Peyer's patch (tissue), 4 donors: ENCODE measurements around the gene FOCAD. TPM values are rescaled to one million over a fixed set of nuclear protein-coding genes. Genes with fewer than 3 reads are reported as not detected.

ENCODE experiments used
- DNase-seq, 3 donors: peaks; one replicate each; pipeline ENCODE4 v3.0.0-alpha.2; 2017 to 2019
- H3K27ac ChIP-seq, 4 donors: fragments of 200-600 bp; sonication (generic); one replicate each; pipeline ENCODE4 v1.5.1; 2016 to 2019
- H3K27me3 ChIP-seq, 2 donors: fragments of 200-600 bp; sonication (generic); one replicate each; pipeline ENCODE4 v1.5.1; 2019
- H3K36me3 ChIP-seq, 3 donors: fragments of 200-600 bp; sonication (generic); one replicate each; pipeline ENCODE4 v1.5.1; 2016 to 2019
- H3K4me1 ChIP-seq, 4 donors: fragments of 200-600 bp; sonication (generic); one replicate each; pipeline ENCODE4 v1.5.1; 2016 to 2019
- H3K4me3 ChIP-seq, 4 donors: fragments of 200-600 bp; sonication (generic); 1 replicate in 3 of 4; 2 replicates in 1 of 4; pipeline ENCODE4 v1.5.1; 2016 to 2019; ENCODE audit warnings: mild to moderate bottlenecking in 1 of 4
- H3K9me3 ChIP-seq, 4 donors: fragments of 200-600 bp; sonication (generic); one replicate each; pipeline ENCODE4 v1.5.1; 2016 to 2019; ENCODE audit warnings: mild to moderate bottlenecking in 1 of 4
- POLR2A ChIP-seq, 2 donors: fragments of 450-650 bp; IDR thresholded peaks; one replicate each; pipeline ENCODE4 v1.5.1; 2017; ENCODE audit warnings: antibody characterized with exemption in 2 of 2, mild to moderate bottlenecking in 2 of 2, moderate library complexity in 2 of 2
- total RNA-seq, 4 donors: library from RNA; depleted of rRNA; stranded (reverse); fragments of >200 nt; gene quantifications; one replicate each; pipeline ENCODE4 v1.1.0, GENCODE V29; 2016
- TF ChIP-seq, protein P1 (sequence below), 6 experiments: fragments of 450-650 bp in 4 of 6; fragments of 200-600 bp in 2 of 6; sonication (generic) in 1 of 6; IDR thresholded peaks; one replicate each; pipeline ENCODE4 v1.5.1; 2017 to 2019; ENCODE audit warnings: antibody characterized with exemption in 6 of 6, mild to moderate bottlenecking in 3 of 6, moderate library complexity in 1 of 6

The FOCAD gene
- total RNA-seq, 4 donors from 2014 or later, result 19.4 to 42.1 (median 28.7) TPM

DNA sequence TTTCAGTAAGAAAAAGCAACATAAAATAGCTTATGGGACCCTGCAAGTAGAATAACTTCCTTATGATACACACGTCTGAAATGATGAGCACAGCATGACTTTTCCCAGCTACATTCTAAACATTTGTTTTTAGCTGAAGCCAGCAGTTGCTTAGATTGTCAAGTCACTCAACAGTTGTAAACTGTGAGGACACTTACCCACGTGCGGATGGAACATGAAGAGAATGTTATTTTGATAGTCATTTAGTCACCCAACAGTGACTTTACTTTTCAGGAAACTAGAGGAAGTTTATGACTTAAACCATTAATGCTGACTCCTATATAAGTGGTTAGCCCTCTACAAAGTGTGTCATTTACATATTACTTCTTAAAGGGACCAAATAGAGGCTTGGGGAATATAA, 344.4 kb downstream of the FOCAD start:
- TF ChIP-seq, protein P1, sequence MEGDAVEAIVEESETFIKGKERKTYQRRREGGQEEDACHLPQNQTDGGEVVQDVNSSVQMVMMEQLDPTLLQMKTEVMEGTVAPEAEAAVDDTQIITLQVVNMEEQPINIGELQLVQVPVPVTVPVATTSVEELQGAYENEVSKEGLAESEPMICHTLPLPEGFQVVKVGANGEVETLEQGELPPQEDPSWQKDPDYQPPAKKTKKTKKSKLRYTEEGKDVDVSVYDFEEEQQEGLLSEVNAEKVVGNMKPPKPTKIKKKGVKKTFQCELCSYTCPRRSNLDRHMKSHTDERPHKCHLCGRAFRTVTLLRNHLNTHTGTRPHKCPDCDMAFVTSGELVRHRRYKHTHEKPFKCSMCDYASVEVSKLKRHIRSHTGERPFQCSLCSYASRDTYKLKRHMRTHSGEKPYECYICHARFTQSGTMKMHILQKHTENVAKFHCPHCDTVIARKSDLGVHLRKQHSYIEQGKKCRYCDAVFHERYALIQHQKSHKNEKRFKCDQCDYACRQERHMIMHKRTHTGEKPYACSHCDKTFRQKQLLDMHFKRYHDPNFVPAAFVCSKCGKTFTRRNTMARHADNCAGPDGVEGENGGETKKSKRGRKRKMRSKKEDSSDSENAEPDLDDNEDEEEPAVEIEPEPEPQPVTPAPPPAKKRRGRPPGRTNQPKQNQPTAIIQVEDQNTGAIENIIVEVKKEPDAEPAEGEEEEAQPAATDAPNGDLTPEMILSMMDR (IDR thresholded peaks at IDR 0.05), result no peak
- TF ChIP-seq POLR2A (IDR thresholded peaks at IDR 0.05), result no peak
- H3K27me3 ChIP-seq, result no peaks in the 10 kb centered on the region
- DNase-seq, result no peak
- no peak overlapping the region for H3K4me3 ChIP-seq
- no peak overlapping the region for H3K27ac ChIP-seq
- H3K4me1 ChIP-seq, result peaks cover 0 to 10% (median 0%) of the 10 kb centered on the region in 4 donors
- no peaks in the 10 kb centered on the region for H3K9me3 ChIP-seq
- H3K36me3 ChIP-seq, result no peaks in the 10 kb centered on the region

DNA sequence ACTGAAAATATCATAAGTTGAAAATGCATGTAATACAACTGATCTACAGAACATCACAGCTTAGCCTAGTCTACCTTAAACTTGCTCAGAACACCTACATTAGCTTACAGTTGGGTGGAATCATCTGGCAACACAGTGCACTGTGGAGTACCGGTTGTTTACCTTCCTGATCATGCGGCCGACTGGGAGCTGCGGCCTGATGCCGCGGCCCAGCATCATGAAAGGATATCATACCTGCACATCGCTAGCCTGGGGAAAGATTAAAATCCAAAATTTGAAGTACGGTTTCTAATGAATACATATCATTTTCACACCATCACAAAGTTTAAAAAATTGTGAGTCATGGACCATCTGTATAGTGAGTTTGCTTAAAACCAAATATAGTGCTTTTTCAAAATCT, 345.6 kb downstream of the FOCAD start:
- Histone ChIP-seq H3K27ac (no peak overlapping the region), H3K36me3 (no peaks in the 10 kb centered on the region)
- TF ChIP-seq, protein P1 (IDR thresholded peaks at IDR 0.05), result no peak
- no peak for TF ChIP-seq POLR2A (IDR thresholded peaks at IDR 0.05)

DNA sequence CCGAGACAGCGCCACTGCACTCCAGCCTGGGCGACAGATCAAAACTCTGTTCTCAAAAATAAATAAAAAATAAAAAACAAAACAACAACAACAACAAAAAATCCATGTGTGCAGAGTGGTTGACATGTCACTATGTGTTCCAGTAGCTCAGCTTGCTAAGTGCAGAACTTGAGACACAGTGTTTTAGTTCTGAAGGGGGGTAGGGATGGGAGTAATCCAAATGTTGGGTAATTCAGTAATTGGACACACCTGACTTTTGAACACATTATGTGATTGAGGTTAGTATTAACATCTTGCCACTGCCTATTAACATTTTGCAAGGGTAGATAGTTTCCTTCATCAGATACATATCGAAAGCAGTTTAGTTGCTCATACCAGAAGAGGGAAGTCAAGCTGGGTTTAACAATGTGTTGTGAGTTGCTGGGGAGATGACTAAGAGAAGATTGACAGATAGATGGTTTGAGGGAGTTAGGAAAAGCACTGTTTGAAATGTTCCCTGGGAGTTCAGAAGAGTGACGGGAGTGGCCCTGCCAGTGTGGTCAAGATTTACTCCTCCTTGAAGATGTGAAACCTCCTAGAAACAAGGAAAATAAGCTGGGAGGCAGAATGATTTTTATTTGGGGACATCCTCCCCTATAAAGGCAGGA, 346.5 kb downstream of the FOCAD start:
- H3K9me3 ChIP-seq, result no peaks in the 10 kb centered on the region
- no peaks in the 10 kb centered on the region for H3K27me3 ChIP-seq
- H3K4me3 ChIP-seq, result peak overlapping the region; percentile 58 to 79 (median 62)
- TF ChIP-seq, protein P1 (IDR thresholded peaks at IDR 0.05), result no peak
- TF ChIP-seq POLR2A (IDR thresholded peaks at IDR 0.05), result no peak
- peak overlapping the region; percentile 70 to 88 (median 80) for H3K27ac ChIP-seq
- H3K36me3 ChIP-seq, result no peaks in the 10 kb centered on the region
- H3K4me1 ChIP-seq, result peaks cover 0 to 10% (median 0%) of the 10 kb centered on the region in 4 donors
- no peak for DNase-seq

More for the DNA sequence above, 345.6 kb downstream of the FOCAD start:
- Histone ChIP-seq H3K9me3 (no peaks in the 10 kb centered on the region), H3K4me1 (peaks cover 0 to 10% (median 0%) of the 10 kb centered on the region in 4 donors), H3K27me3 (no peaks in the 10 kb centered on the region), H3K4me3 (no peak overlapping the region)
- DNase-seq, result no peak

DNA sequence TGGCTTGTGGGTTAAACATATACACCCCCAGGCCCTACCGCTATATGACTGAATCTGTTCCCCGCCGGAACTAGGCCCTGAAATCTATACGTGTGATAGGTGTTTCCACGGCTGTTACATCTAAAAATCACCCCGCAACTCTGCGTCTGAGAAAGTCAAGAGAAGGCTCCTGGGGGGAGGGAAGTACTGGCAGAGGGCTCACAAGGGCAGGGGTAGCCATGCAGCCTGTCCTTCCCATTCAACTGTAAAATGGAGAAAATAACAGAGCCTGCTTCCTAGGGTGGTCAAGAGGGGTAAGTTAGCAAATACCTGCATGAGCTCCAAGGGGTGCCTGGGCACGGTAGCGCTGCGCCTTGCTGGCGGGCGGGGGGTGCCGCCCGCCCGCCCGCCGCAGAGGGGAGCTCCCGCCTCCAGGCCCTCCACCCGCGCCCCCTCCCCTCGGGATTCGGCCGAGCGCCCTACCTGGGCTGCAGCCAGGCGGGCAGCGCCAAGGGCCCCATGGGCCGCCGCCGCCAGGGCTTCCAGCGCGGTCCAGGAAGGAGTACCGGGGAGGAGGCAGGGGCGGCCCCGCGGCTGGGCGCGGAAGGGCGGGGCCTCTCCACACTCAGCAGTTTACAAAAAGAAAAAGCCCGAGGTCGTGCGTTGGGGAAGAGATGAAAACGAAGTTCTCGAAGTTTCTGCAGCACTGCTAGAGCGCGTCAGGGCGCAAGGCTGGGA, 347.2 kb downstream of the FOCAD start, which contains the start of gene HACD4:
HACD4 (minus strand) TSS at position 550 of the 717 bp plus-strand sequence; CDS start at position 500, 50 bp downstream.
- H3K4me1 ChIP-seq, result peaks cover 0 to 10% (median 0%) of the 10 kb centered on the region in 4 donors
- peak within 1 kb of the TSS; percentile 58 to 79 (median 62) for H3K4me3 ChIP-seq
- peak within 1 kb of the TSS; percentile 70 to 88 (median 80) for H3K27ac ChIP-seq
- H3K36me3 ChIP-seq, result no peaks in the 10 kb centered on the region
- DNase-seq, result peak; percentile 58 to 79 (median 64)
- no peaks in the 10 kb centered on the region for H3K9me3 ChIP-seq
- no peaks in the 10 kb centered on the region for H3K27me3 ChIP-seq
- TF ChIP-seq POLR2A (IDR thresholded peaks at IDR 0.05), result no peak
- TF ChIP-seq, protein P1 (IDR thresholded peaks at IDR 0.05), result no peak

DNA sequence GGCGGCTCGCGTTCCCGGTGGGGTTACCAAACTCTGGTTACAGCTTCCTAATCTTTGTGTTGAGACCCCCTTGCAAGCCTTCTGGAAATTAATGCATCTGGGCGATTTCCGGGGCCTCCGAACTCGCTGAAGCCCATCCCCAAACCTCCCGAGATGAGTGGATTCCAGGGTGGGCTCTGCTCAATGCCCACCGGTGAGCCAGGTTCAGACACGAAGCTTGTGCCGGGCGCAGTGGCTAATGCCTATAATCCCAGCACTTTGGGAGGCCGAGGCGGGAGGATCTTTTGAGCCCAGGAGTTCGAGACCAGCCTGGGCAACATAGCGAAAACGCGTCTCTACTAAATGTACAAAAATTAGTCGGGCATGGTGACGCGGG, 347.7 kb downstream of the FOCAD start:
- no peak for TF ChIP-seq POLR2A (IDR thresholded peaks at IDR 0.05)
- TF ChIP-seq, protein P1 (IDR thresholded peaks at IDR 0.05), result no peak
- Histone ChIP-seq H3K27ac (peak overlapping the region; percentile 70 to 88 (median 80)), H3K36me3 (no peaks in the 10 kb centered on the region), H3K4me1 (peaks cover 0 to 10% (median 0%) of the 10 kb centered on the region in 4 donors), H3K27me3 (no peaks in the 10 kb centered on the region), H3K9me3 (no peaks in the 10 kb centered on the region), H3K4me3 (peak overlapping the region; percentile 58 to 79 (median 62))
- DNase-seq, result no peak
